ENCODE data around the gene AKAP13.

AKAP13 gene

DNA sequence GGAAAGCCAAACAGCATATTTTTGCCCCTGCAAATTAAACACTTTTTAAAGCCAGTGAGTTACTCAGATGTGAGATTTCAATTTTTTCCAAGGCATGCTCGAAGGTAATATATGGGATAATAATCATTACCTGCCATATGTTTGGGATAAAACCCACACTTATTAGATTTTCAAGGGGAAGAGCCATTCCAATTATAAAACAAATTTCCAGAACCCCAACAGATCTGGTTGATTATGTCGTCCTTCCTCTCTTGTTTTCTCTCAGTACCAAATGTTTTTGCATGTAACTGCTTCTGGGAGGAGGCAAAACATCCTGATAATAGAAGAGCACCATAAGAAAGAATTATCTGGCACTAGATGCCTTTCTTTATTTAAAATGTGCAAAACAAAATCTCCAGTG lies 115.1 kb downstream of the AKAP13 start:
- no peak overlapping the region for H3K27ac ChIP-seq
- no peak for TF ChIP-seq ZFX (IDR thresholded peaks at IDR 0.05; ENCODE audit: borderline replicate concordance)
- TF ChIP-seq, protein P1, sequence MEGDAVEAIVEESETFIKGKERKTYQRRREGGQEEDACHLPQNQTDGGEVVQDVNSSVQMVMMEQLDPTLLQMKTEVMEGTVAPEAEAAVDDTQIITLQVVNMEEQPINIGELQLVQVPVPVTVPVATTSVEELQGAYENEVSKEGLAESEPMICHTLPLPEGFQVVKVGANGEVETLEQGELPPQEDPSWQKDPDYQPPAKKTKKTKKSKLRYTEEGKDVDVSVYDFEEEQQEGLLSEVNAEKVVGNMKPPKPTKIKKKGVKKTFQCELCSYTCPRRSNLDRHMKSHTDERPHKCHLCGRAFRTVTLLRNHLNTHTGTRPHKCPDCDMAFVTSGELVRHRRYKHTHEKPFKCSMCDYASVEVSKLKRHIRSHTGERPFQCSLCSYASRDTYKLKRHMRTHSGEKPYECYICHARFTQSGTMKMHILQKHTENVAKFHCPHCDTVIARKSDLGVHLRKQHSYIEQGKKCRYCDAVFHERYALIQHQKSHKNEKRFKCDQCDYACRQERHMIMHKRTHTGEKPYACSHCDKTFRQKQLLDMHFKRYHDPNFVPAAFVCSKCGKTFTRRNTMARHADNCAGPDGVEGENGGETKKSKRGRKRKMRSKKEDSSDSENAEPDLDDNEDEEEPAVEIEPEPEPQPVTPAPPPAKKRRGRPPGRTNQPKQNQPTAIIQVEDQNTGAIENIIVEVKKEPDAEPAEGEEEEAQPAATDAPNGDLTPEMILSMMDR (IDR thresholded peaks at IDR 0.05) = no peak

DNA sequence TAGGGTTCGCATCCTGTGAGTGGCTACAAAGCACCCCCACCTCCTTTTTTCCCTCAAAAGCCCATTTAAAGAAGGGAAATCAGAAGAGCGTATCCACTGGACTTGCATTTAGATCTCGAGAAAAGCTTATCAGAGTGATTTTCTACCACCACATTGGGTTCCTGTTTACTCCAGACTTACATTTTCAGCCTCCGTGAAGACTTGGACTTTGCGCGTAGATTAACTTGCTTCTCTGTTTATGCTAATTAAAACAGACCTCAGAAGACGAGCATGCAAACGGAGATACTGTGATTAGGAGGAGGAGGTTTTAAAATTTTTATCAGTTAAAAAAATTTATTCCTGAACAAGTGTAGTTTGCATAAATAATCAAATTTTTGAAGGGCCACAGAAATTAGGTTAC lies 115.7 kb downstream of the AKAP13 start:
- TF ChIP-seq ZFX (IDR thresholded peaks at IDR 0.05; ENCODE audit: borderline replicate concordance) = no peak
- TF ChIP-seq, protein P1 (IDR thresholded peaks at IDR 0.05) = no peak
- H3K27ac ChIP-seq = no peak overlapping the region

DNA sequence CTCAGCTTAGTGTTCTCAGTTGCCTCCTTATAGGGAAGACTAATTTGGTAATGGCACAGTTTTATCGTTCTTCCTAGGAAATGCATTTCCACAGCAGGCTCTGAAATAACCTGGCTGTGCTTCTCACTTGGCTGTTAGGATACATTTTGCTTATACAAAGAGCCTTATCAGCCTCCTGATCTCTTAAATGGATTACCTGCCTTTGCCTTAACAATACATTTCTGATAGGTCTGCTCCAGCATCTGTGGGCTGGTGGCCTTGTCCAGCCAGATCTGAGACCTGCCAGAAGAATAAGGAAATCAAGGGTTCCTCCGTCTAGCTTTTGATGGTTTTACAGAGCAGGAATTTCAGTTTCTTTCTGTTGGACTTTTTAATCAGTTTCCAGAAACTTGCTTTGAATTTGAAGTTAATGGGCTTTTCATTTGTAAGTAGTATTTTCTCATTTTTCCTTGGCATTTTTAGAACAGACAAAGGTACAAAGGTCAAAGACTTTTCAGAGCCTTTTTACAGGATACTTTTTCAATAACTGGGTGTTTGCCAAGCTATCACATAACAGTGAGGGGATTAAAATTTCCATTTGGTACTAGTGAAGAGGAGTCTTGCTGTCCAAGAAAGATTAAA lies 116.3 kb downstream of the AKAP13 start:
- no peak for TF ChIP-seq ZFX (IDR thresholded peaks at IDR 0.05; ENCODE audit: borderline replicate concordance)
- TF ChIP-seq, protein P1 (IDR thresholded peaks at IDR 0.05) = no peak
- H3K27ac ChIP-seq = no peak overlapping the region

DNA sequence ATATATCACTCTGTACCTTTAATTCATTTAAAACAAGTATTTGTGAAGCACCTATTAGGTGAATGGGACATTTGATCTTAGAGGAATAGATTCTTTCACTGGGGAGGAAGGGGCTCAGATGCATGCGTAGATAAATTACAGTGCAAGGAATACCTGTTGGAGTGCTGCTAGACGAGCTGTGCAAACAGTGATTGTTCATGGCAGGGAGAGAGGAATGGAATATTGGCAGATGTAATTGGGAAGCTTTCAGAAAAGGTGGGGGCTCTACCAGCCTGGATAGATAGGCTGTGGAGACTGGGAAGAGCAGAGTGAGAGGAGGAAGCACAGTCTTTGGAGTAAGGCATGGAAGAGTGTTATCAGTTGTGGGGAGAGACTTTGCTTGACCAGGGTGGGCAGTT lies 116.8 kb downstream of the AKAP13 start:
- no peak for TF ChIP-seq ZFX (IDR thresholded peaks at IDR 0.05; ENCODE audit: borderline replicate concordance)
- no peak overlapping the region for H3K27ac ChIP-seq

DNA sequence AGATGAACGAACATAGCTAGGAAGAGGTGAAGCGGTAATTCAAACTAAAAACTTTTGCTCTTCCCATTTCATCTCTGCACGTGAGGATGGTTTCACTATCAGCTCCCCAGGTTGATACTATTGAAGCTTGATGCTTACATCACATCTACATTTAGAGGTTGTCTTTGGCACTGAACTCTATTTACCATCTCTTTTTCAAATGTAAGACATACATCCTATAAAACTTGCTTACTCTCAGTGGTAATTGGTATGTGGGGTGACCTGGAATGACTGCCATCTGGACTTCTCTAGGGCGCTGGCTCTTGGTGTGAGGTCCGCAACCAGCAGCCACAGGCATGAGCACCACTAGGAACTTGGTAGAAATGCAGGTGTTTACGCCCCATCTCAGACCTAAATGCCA lies 118.1 kb downstream of the AKAP13 start:
- TF ChIP-seq, protein P1 (IDR thresholded peaks at IDR 0.05) = no peak
- no peak for TF ChIP-seq ZFX (IDR thresholded peaks at IDR 0.05; ENCODE audit: borderline replicate concordance)
- no peak overlapping the region for H3K27ac ChIP-seq

DNA sequence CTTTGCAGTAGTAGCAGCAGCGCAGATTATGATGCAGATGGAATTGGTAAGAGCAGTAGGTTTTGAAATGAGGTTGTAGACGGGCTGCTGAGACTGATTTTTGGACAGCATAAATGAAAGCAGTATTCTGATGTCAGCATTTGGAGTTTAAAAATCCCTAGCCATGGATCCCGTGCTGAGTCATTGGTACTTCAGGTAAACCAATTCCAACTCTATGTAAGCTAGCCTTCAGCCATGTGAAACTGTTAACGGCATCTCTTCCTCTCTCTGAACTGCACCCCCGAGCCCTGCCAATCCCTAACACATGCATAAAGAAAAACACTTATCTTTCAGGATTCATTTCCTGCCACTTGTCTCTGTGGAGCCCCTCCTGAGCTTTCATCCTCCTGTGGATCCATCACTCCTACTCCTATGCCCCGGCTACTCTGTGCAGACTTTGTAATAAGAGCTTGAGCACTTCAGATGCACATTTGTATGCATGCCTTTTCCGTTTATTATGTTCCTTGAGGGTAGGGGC lies 119.0 kb downstream of the AKAP13 start:
- TF ChIP-seq ZFX (IDR thresholded peaks at IDR 0.05; ENCODE audit: borderline replicate concordance) = no peak
- TF ChIP-seq, protein P1 (IDR thresholded peaks at IDR 0.05) = no peak
- H3K27ac ChIP-seq = no peak overlapping the region

DNA sequence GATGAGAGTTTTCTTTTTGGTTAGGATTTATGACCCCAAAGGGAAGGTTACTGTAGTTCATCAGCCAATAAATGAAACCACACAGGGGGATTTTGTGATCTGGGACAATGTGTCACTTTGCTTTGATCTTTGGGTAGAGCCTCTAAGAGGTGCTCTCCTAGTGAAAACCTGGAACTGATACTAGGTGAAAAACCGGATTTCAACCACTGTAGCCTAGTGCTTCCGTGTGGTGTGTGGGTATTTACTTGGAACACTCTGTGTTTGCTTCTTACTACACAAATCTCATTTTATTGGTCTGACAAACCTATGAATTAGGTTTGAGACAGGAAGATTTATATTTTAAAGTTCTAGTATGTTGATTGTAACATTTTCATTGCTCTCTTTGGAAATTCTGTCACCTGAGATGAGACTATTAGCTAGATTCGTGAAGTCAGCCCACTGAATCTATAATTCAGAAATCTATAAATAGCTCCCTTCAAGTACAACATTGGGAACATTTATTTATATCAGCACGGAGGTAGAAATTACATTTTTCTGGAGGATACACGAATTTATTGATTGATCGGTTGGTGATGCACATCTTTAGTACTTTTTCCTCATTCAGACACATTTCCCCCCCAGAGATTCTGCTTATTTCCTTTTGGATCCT lies 119.8 kb downstream of the AKAP13 start:
- no peak for TF ChIP-seq ZFX (IDR thresholded peaks at IDR 0.05; ENCODE audit: borderline replicate concordance)
- TF ChIP-seq, protein P1 (IDR thresholded peaks at IDR 0.05) = no peak
- no peak overlapping the region for H3K27ac ChIP-seq

All from 22Rv1 (cell line).